BE2C (cell line): ENCODE data around the gene CLEC16A.

Experiments used
- DNase-seq: peaks from one replicate; pipeline ENCODE4 v3.0.0-alpha.2; 2020
- H3K27me3 ChIP-seq: fragments of 250-450 bp; sonication (Bioruptor Pico); 2 replicates; pipeline ENCODE4 v1.5.1; 2020; ENCODE audit warnings: mild to moderate bottlenecking
- H3K36me3 ChIP-seq: fragments of 250-450 bp; sonication (Bioruptor Pico); 2 replicates; pipeline ENCODE4 v1.5.1; 2020; ENCODE audit warnings: mild to moderate bottlenecking
- H3K4me1 ChIP-seq: fragments of 250-450 bp; sonication (Bioruptor Pico); 2 replicates; pipeline ENCODE4 v1.5.1; 2020
- H3K4me3 ChIP-seq: 2 replicates; pipeline ENCODE4 v1.5.1; 2011; ENCODE audit warnings: low read depth, low read length
- H3K9me3 ChIP-seq: fragments of 250-450 bp; sonication (Bioruptor Pico); 2 replicates; pipeline ENCODE4 v1.5.1; 2020
- CTCF ChIP-seq: IDR thresholded peaks from 2 replicates; pipeline ENCODE4 v1.5.1; 2012; ENCODE audit warnings: mild to moderate bottlenecking, low read depth, low read length

CLEC16A gene

GRCh38 chr16:11017499-11017898, 73.1 kb downstream of the CLEC16A start:
- no peak for TF ChIP-seq CTCF
- Histone ChIP-seq H3K9me3 (no peaks in the 10 kb centered on the region), H3K4me1 (no peaks in the 10 kb centered on the region; the same call in 1 of the 2 replicates), H3K4me3 (no peak overlapping the region), H3K27me3 (no peaks in the 10 kb centered on the region), H3K36me3 (no peaks in the 10 kb centered on the region)
- no peak for DNase-seq

GRCh38 chr16:11020388-11020787, 76.0 kb downstream of the CLEC16A start:
- TF ChIP-seq CTCF, result no peak

DNA sequence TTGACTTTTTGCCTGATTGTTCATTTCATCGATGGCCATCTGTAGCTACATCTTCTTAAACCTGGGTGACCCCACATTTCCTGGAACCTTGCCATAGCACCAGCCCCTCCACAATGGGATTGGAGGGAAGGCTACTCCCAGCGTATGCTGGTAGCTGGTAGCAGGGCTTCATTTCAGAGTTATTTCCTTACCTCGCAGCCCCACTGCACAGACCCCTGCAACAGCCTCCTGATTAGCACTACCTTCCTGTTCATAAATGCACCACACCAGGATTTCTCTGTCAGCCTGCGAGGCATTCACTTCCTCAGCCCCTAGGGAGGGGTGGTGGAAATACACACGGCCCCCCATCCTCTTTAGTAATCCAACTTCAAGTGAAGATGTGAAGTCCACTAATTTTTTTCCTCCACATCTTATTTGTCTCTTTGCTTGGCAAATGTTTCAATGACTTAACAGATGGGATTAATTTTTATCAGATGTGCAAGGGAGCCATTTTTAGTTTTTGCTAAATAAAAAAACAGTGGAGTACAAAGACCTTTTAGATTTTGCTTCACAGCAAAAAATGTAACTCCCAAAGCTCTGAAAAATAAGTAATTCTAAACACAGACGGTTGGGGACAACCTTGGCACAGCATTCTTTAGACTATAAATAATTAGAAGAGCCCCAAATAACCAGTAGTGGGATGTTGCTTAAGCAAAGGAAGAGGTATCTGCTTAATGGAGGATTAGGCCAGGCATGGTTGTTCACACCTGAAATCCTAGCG, 76.6 kb downstream of the CLEC16A start:
- TF ChIP-seq CTCF, result no peak
- Histone ChIP-seq H3K9me3 (no peaks in the 10 kb centered on the region), H3K36me3 (peaks cover 3% of the 10 kb centered on the region), H3K4me1 (no peaks in the 10 kb centered on the region; the same call in 1 of the 2 replicates), H3K27me3 (no peaks in the 10 kb centered on the region), H3K4me3 (no peak overlapping the region)
- DNase-seq, result peak; percentile 31

More at GRCh38 chr16:11020388-11020787, 76.0 kb downstream of the CLEC16A start:
- no peak for DNase-seq
- Histone ChIP-seq H3K9me3 (no peaks in the 10 kb centered on the region), H3K4me3 (no peak overlapping the region), H3K36me3 (no peaks in the 10 kb centered on the region), H3K27me3 (no peaks in the 10 kb centered on the region), H3K4me1 (no peaks in the 10 kb centered on the region; the same call in 1 of the 2 replicates)

GRCh38 chr16:11022002-11022401, 77.6 kb downstream of the CLEC16A start:
- DNase-seq, result no peak
- TF ChIP-seq CTCF, result no peak
- Histone ChIP-seq H3K9me3 (no peaks in the 10 kb centered on the region), H3K27me3 (no peaks in the 10 kb centered on the region), H3K4me1 (no peaks in the 10 kb centered on the region; the same call in 1 of the 2 replicates), H3K4me3 (no peak overlapping the region), H3K36me3 (peaks cover 4% of the 10 kb centered on the region)

DNA sequence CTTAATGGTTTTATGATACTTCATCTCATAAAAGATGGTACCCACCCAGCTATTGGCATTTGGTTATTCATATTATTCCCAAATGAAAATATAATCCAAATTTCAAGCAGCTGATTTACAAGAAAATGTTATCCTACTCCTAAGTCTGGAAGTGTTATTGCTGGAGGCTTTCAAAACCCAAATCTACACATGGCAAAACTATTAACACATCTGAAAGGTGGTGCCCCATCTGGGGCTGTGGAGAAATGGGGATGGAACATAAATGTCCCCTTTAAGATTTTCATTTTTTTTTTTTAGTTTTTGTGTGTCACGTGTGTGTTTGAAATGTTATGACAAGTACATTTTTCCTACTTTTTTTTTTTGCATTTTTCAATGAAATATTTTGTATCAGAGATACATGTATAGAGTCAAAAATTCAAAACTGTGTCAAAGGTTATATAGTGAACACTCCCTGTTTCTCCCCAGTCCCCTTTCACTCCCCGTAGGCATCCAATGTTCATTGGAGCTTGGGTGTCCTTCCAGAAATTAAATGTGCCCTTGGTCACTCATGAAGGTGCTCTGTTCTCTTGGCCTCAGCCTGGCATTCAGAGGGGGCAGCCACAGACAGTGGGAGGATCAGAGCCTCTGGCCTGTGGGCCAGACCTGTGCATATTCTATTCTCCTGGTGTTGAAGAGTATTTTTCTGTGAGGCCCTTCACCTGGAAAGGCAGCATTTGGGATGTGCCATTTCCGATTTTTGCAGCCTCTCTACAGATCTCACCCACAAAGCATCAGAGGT, 79.1 kb downstream of the CLEC16A start:
- Histone ChIP-seq H3K4me1 (no peaks in the 10 kb centered on the region; the same call in 1 of the 2 replicates), H3K36me3 (peaks cover 4% of the 10 kb centered on the region), H3K9me3 (no peaks in the 10 kb centered on the region), H3K4me3 (no peak overlapping the region), H3K27me3 (no peaks in the 10 kb centered on the region)
- DNase-seq, result no peak
- TF ChIP-seq CTCF, result no peak
